Germinal center (tissue), 1 donor: Measurements from ENCODE around the gene ZNF20.
"Not testable (repeated sequence)": the region's sequence is repeated elsewhere in the genome, so short reads cannot be mapped to it uniquely, and the experiment has no call there.

Experiments used
- DNase-seq: peaks from one replicate; pipeline ENCODE4 v3.0.0; 2012; ENCODE audit warnings: mixed read lengths, low spot score

Gene ZNF20

GRCh38 chr19:12112701-12113100 is 27.4 kb downstream of the ZNF20 start:
- no peak for DNase-seq

DNA sequence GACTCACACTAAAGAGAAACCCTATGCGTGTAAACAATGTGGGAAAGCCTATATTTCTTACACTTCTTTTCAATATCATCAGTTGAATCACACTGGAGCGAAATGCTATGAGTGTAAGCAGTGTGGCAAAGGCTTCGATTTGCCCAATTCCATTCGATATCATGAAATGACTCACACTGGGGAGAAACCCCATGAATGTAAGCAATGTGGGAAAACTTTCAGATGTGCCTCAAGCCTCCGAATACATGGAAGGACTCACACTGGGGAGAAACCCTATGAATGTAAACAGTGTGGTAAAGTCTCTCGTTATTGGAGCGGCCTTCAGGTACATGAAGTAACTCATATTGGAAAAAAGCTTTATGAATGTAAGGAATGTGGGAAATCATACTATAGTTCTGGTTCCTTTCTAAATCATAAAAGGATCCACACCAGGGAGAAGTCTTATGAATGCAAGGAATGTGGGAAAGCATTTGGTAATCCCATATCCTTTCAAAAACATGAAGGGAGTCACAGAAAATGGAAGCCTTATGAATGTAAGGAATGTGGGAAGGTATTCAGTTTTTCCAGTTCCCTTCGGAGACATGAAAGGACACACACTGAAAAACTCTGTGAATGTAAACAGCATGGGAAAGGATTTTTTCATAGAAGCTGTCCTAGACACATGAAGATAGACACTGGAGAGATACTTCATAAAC is 28.1 kb downstream of the ZNF20 start:
- no peak for DNase-seq

GRCh38 chr19:12111176-12111575 is 29.0 kb downstream of the ZNF20 start:
- no peak for DNase-seq

GRCh38 chr19:12103909-12104308 is 36.2 kb downstream of the ZNF20 start:
- DNase-seq, result not testable (repeated sequence)

DNA sequence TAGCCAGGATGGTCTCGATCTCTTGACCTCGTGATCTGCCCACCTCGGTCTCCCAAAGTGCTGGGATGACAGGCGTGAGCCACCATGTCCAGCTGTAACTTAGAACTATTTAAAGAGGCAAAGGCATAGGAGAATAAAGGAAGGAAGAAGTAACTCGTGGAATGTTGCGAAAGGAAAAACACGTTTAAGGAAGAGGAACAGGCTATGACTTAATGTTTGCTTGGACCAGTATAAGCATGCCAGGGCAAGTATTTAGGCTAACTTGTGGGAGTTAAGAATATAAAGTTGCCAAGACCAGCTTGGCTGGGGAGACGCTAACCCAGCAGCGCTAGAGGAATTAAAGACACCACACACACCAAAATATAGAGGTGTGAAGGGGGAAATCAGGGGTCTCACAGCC is 42.1 kb downstream of the ZNF20 start:
- no peak for DNase-seq

DNA sequence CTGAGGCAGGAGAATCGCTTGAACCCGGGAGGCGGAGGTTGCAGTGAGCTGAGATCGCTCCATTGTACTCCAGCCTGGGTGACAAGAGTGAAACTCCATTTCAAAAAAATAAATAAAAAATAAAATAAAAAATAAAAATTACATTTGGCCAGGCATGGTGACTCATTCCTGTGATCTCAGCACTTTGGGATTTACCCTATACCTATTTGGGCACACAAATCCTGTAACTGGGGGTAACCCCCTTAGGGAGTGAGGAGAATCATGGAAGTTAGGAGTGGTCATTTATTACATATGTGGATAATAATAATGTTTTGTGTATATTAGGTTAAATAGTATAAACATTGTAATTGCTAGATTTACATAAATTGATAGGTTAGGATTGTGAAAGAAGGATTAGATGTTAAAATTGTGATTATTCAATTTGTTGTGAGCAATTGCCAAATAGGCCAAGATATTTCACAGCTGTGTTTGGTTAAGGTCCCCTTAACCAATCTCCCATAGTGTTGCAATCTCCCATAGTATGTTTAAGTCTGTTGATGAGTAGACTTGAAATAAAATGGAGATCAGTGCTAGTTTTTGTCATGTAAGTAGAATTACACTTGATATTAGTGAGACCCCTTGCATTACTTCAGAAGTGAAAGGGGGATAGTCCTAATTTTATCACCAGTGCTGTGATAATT is 44.9 kb downstream of the ZNF20 start:
- DNase-seq, result no peak

- DNase-seq, result no peak
Observed at GRCh38 chr19:12093777-12094176, 46.4 kb downstream of the ZNF20 start.

DNA sequence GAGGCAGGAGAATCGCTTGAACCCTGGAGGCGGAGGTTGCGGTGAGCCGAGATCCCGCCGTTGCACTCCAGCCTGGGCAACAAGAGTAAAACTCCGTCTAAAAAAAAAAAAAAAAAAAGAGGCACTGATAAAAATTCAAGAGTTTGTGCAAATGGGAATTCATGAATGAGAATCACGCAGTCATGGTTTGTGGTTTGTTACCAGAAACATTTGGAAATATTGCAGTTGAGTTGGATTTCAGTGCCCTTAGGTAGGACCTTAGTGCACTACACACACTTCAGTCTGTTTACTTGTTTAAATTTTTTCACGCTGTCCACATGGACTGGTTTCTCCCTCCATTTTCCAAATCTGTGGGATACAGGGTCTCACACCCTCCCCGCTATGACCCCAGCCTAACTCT is 47.2 kb downstream of the ZNF20 start:
- no peak for DNase-seq

DNA sequence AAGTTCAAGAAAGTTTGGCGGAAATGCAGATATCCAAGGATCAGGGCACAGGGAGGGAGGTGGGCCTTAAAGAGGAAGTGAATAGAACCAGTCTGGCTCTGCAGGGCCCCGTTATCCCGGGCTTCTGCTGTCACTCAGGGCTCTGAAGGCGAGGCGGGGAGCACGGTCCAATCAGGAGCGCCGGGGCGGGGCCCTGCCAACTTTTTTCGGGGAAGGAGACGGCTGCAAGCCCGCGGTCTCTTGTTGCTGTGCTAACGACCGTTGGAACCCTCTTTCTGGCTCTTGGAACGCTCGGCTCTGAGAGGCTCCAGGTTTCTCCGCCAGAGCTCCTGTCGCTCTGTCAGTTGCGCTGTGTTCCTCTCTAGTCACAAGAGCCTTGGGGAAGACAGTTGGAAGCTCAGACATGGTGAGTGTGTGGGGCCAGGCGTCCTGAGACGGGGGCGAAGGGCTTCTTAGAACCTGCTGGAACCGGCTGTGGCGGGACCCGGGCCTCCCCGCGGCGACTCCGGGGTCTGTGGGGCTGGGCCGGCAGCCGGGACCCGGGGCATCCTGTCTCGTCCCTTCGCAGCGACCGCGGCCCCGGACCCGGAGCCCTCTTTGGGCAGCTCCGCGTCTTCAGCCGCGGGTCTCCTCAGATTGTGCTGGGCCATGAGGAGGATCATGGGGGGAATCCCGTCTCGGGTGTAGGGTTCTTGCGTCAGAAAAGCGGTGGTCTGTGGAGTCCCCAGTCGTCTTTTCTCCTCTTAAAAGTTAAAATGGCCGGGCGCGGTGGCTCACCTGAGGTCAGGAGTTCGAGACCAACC is 47.9 kb downstream of the ZNF20 start:
- DNase-seq, result peak; percentile 91

DNA sequence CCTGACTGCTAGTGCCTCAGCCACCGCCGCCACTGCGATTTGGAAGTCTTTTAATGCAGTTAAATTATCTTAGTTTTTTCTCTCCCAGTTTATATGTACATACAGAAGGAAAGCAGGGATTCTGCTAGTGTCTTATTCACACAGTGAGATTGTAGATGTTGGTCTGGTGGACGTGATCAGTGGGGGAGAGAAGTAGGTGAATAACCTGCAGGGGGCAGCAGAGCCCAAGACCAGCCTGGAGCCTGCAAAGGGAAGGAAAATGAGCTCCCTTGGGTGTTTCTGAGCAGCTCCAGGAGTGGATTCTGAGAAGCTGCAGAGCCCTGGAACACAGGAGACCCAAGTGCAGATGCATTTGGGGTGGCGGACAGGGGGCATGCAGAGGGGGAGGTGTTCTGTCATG is 49.3 kb downstream of the ZNF20 start:
- DNase-seq, result peak; percentile 74

GRCh38 chr19:12085074-12085818 is 54.9 kb downstream of the ZNF20 start:
- no peak for DNase-seq

DNA sequence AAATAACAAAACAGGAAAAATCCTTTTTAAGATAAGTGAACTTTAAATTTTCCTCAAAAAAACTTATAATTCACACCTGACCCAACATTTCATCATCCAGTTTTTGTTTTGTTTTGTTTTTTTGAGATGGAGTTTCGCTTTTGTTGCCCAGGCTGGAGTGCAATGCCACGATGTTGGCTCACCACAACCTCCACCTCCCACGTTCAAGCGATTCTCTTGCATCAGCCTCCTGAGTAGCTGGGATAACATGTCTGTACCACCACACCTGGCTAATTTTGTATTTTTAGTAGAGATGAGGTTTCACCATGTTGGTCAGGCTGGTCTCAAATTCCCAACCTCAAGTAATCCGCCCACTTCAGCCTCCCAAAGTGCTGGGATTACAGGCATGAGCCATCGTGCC is 56.8 kb downstream of the ZNF20 start:
- DNase-seq, result not testable (repeated sequence)
